GM18505 (cell line): Measurements from ENCODE around the gene DCAKD.

Experiments used
- ATAC-seq: cut with Tn5 transposase; IDR thresholded peaks from one replicate; pipeline ENCODE4 v1.9.1; 2021; ENCODE audit not compliant: unreplicated experiment
- POLR2A ChIP-seq: IDR thresholded peaks from 4 replicates; pipeline ENCODE4 v1.6.1; 2011; ENCODE audit warnings: borderline replicate concordance; ENCODE audit not compliant: insufficient read depth, insufficient read length; ENCODE audit errors: extremely low read depth

DCAKD gene

GRCh38 chr17:44995436-44996001 lies 55.9 kb downstream of the DCAKD start:
- no peak for ATAC-seq
- no peak for TF ChIP-seq POLR2A

GRCh38 chr17:44992242-44992939 lies 59.0 kb downstream of the DCAKD start:
- no peak for ATAC-seq
- TF ChIP-seq POLR2A: no peak

DNA sequence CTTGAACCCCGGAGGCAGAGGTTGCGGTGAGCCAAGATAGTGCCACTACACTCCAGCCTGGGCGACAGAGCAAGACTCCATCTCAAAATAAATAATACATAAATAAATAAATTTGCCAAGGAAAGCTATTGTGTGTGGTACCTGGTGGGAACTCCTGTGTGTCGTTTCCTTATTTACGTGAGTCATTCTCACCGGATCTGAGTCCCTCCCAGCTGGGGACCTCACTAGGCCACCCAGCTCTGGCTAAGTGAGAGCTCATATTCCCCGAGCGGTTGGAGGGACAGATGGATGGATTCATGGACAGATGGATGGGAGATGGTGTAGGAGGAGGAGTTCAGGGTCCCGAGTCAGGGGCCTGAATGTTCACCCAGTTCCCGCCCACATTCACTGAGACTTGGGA lies 60.4 kb downstream of the DCAKD start:
- ATAC-seq: no peak
- TF ChIP-seq POLR2A: no peak

GRCh38 chr17:44989552-44990138 lies 61.8 kb downstream of the DCAKD start:
- no peak for TF ChIP-seq POLR2A
- no peak for ATAC-seq

DNA sequence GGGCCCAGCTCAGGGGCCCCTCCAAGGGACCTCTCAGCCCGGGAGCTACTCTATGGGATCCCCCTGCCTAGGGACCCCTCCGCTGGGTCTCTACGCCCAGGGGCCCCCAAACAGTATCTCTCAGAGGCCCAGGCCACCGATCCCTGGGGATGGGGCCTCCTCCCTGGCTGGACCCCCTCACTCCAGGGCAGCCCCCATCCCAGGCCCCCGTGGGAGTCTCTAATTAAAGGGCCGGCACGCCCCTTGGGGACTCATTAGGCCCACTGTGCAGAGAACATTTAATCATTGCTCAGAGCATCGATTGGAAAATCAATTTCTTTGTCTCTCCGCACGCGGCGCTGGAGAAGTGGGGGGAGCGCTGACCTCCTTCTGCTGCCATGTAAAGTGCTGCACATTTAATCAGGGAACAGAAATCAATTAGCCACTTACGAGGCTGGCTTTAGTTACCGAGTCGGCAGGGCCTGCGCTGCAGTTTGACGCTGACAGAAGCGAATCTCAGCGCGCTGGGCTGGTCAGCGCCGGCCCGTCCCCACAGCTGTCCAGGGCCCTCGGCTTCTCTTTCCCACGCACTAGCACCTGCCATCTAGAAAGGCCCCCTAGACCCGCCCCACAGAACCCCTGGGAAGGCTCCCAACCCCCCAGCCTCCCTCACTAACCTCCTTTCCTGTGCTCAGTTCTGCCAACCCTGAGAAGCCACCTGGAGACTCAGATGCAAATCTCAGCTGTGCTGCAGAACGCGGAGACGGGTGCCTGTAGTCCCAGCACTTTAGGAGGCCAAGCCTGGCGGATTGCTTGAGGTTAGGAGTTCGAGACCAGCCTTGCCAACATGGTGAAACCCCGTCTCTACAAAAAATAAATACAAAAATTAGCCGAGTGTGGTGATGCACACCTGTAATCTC lies 63.1 kb downstream of the DCAKD start:
- TF ChIP-seq POLR2A: no peak
- no peak for ATAC-seq

GRCh38 chr17:44983563-44983962 lies 67.9 kb downstream of the DCAKD start:
- TF ChIP-seq POLR2A: no peak
- ATAC-seq: no peak

DNA sequence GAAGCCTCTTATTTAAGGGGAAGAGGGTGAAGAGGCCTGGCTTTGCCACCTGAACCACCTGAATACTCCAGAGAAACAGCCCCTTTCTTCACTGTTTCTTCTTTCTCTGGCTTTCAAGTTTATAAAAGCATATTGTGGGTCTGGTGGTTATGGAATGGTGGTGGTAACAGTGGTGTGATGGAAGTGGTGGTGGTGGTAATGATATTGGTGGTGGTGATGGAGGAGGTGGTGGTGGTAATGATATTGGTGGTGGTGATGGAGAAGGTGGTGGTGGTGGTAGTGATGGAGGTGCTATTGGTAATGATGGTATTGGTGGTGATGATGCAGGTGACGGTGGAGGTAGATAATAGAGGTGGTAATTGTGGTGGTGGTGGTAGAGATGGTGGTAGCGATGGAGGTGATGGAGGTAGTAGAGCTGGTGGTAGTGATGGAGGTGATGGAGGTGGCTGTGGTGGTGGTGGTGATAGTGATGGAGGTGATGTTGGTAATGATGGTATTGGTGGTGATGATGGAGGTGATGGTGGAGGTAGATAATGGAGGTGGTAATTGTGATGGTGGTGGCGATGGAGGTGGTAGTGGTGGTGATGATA lies 69.2 kb downstream of the DCAKD start:
- ATAC-seq: no peak
- TF ChIP-seq POLR2A: no peak

GRCh38 chr17:44981221-44981968 lies 70.0 kb downstream of the DCAKD start:
- no peak for ATAC-seq
- no peak for TF ChIP-seq POLR2A

GRCh38 chr17:44979426-44979995 lies 71.9 kb downstream of the DCAKD start:
- ATAC-seq: no peak
- TF ChIP-seq POLR2A: no peak

- TF ChIP-seq POLR2A: no peak
- ATAC-seq: no peak
These were observed 72.6 kb downstream of the DCAKD start for GRCh38 chr17:44978807-44979206.

DNA sequence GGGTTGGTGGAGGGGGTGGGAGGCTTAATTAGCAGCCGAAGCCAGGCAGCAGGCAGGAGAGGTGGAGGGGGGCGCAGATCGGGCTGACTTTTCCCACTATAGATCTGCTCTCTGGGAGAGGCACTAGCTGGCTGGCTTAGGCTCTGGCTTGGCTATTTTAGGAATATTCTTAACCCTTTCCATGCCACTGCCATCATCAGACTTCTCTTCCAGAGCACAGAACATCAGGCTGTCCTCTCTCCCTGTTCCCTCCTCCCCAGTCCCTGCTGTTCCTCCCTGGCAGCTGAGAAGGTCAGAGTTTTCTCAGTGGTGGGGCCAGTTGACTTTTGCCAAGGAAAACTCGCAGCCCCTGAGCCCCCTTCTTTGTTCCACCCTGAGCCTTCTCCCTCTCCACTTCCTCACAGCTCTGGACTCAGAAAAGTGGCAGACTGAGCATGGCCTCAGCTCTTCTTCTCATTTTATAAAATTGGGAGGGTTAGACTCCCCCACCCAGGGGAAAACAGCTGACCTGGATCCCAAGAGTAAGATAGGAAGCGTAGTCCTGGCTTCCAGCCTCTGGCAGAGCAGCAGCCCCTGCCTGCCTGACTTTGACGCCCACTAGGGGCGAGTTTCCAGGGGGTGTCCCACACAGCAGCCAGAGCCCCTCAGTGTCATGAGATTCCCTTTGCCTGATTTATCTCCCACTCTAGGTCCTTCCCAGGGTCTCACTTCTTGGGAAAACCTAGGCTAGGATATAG lies 73.5 kb downstream of the DCAKD start:
- no peak for TF ChIP-seq POLR2A
- ATAC-seq: no peak
